Gastroesophageal sphincter (tissue), 4 donors: Measurements from ENCODE around the gene MARCHF2. TPM values are rescaled to one million over a fixed set of nuclear protein-coding genes. Genes with fewer than 3 reads are reported as not detected.
A peak's percentile ranks its signal among the peaks of the same experiment; 100 is the strongest.

Source experiments
- ATAC-seq: fragments of 150-250 bp; one replicate; pipeline ENCODE4 v1.9.1; 2016; ENCODE audit warnings: mild to moderate bottlenecking, moderate library complexity
- H3K27ac ChIP-seq, 4 donors: fragments of 200-600 bp; sonication (generic) in 3 of 4; 1 replicate in 3 of 4; 2 replicates in 1 of 4; pipeline ENCODE4 v1.5.1; 2016 to 2019
- H3K27me3 ChIP-seq: fragments of 200-600 bp; sonication (generic); one replicate; pipeline ENCODE4 v1.5.1; 2019
- H3K36me3 ChIP-seq, 2 donors: fragments of 200-600 bp; sonication (generic); one replicate each; pipeline ENCODE4 v1.5.1; 2019; ENCODE audit warnings: control low read depth in 1 of 2
- H3K4me1 ChIP-seq, 3 donors: fragments of 200-600 bp; sonication (generic); 1 replicate in 2 of 3; 2 replicates in 1 of 3; pipeline ENCODE4 v1.5.1; 2016 to 2019; ENCODE audit warnings: control low read depth in 2 of 3
- H3K4me3 ChIP-seq, 2 donors: fragments of 200-600 bp; sonication (generic); one replicate each; pipeline ENCODE4 v1.5.1; 2019; ENCODE audit warnings: mild to moderate bottlenecking in 1 of 2, moderate library complexity in 1 of 2
- H3K9me3 ChIP-seq, 3 donors: fragments of 200-600 bp; sonication (generic); one replicate each; pipeline ENCODE4 v1.5.1; 2017 to 2019; ENCODE audit warnings: control low read depth in 2 of 3
- CTCF ChIP-seq, 4 experiments: fragments of 200-600 bp in 2 of 4; fragments of 450-650 bp in 2 of 4; sonication (generic) in 1 of 4; IDR thresholded peaks; one replicate each; pipeline ENCODE4 v1.5.1; 2017 to 2019; ENCODE audit warnings: antibody characterized with exemption in 4 of 4, mild to moderate bottlenecking in 2 of 4, moderate library complexity in 2 of 4
- EP300 ChIP-seq: sonication (generic); formaldehyde crosslinking; IDR thresholded peaks from one replicate; pipeline ENCODE4 v1.6.1; 2017; ENCODE audit warnings: antibody characterized with exemption, mild to moderate bottlenecking
- POLR2A ChIP-seq, 2 donors: fragments of 450-650 bp; IDR thresholded peaks; one replicate each; pipeline ENCODE4 v1.6.1; 2017; ENCODE audit warnings: antibody characterized with exemption in 2 of 2, mild to moderate bottlenecking in 2 of 2, moderate library complexity in 1 of 2
- POLR2AphosphoS5 ChIP-seq: sonication (generic); formaldehyde crosslinking; IDR thresholded peaks from one replicate; pipeline ENCODE4 v1.6.1; 2017; ENCODE audit warnings: antibody characterized with exemption
- WGBS, 2 donors: methylation state at CpG; one replicate each; pipeline ENCODE4 v1.1.5; 2018; ENCODE audit warnings: low coverage in 1 of 2; 5-methylcytosine and 5-hydroxymethylcytosine counted together
- total RNA-seq, 4 donors: library from RNA; depleted of rRNA; stranded (reverse); fragments of >200 nt; gene quantifications; one replicate each; pipeline ENCODE4 v1.1.0, GENCODE V29; 2016

MARCHF2 gene
- total RNA-seq, 4 donors from 2014 or later, result 125 to 330 (median 237) TPM

GRCh38 chr19:8473648-8474476 is 60.8 kb downstream of the MARCHF2 start:
- H3K4me3 ChIP-seq, result no peak overlapping the region
- WGBS, 2 donors, result 78 to 82% methylated on average over 5 to 6 of the region's 6 CpGs
- H3K27ac ChIP-seq, result no peak overlapping the region
- no peak for TF ChIP-seq EP300
- H3K9me3 ChIP-seq, result no peaks in the 10 kb centered on the region
- ATAC-seq, result no peak
- peaks cover 10 to 96% of the 10 kb centered on the region in 2 donors for H3K36me3 ChIP-seq
- H3K4me1 ChIP-seq, result peaks cover 0 to 33% (median 7%) of the 10 kb centered on the region in 3 donors
- no peaks in the 10 kb centered on the region for H3K27me3 ChIP-seq

GRCh38 chr19:8475005-8475404 is 61.9 kb downstream of the MARCHF2 start:
- H3K9me3 ChIP-seq, result no peaks in the 10 kb centered on the region
- no peak overlapping the region for H3K4me3 ChIP-seq
- no peak for ATAC-seq
- WGBS, 2 donors, result 80 to 83% methylated on average over 1 of the region's 1 CpG
- TF ChIP-seq EP300 (no peak), POLR2AphosphoS5 (no peak), CTCF (IDR thresholded peaks at IDR 0.05) (no peak), POLR2A (IDR thresholded peaks at IDR 0.05) (no peak)
- H3K27me3 ChIP-seq, result no peaks in the 10 kb centered on the region
- H3K4me1 ChIP-seq, result peaks cover 0 to 37% (median 7%) of the 10 kb centered on the region in 3 donors
- H3K36me3 ChIP-seq, result peaks cover 4 to 92% of the 10 kb centered on the region in 2 donors
- H3K27ac ChIP-seq, result no peak overlapping the region

GRCh38 chr19:8476524-8476923 is 63.4 kb downstream of the MARCHF2 start:
- H3K9me3 ChIP-seq, result no peaks in the 10 kb centered on the region
- peaks cover 0 to 49% (median 11%) of the 10 kb centered on the region in 3 donors for H3K4me1 ChIP-seq
- H3K36me3 ChIP-seq, result peaks cover 4 to 88% of the 10 kb centered on the region in 2 donors
- H3K27me3 ChIP-seq, result no peaks in the 10 kb centered on the region
- TF ChIP-seq EP300, result no peak
- no peak for TF ChIP-seq POLR2A (IDR thresholded peaks at IDR 0.05)
- no peak for TF ChIP-seq CTCF (IDR thresholded peaks at IDR 0.05)
- TF ChIP-seq POLR2AphosphoS5, result no peak
- no peak overlapping the region for H3K27ac ChIP-seq
- no peak overlapping the region for H3K4me3 ChIP-seq
- no peak for ATAC-seq
- whole genome bisulfite sequencing, 2 donors, result 61 to 80% methylated on average over 1 to 3 of the region's 8 CpGs

- H3K27ac ChIP-seq, result peak overlapping the region in 1 of 4 donors; percentile 34
- H3K4me1 ChIP-seq, result peaks cover 0 to 58% (median 11%) of the 10 kb centered on the region in 3 donors
- no peak overlapping the region for H3K4me3 ChIP-seq
- H3K27me3 ChIP-seq, result no peaks in the 10 kb centered on the region
- no peak for ATAC-seq
- no peak for TF ChIP-seq EP300
- no peak for TF ChIP-seq POLR2AphosphoS5
- no peak for TF ChIP-seq CTCF (IDR thresholded peaks at IDR 0.05)
- no peak for TF ChIP-seq POLR2A (IDR thresholded peaks at IDR 0.05)
- 65 to 68% methylated on average over 4 of the region's 4 CpGs for WGBS, 2 donors
- peaks cover 4 to 86% of the 10 kb centered on the region in 2 donors for H3K36me3 ChIP-seq
- no peaks in the 10 kb centered on the region for H3K9me3 ChIP-seq
Measured at GRCh38 chr19:8477889-8478288, 64.8 kb downstream of the MARCHF2 start.

- no peaks in the 10 kb centered on the region for H3K27me3 ChIP-seq
- no peaks in the 10 kb centered on the region for H3K9me3 ChIP-seq
- no peak overlapping the region for H3K4me3 ChIP-seq
- peaks cover 4 to 86% of the 10 kb centered on the region in 2 donors for H3K36me3 ChIP-seq
- peak overlapping the region in 3 of 4 donors; percentile 3 to 34 (median 9) for H3K27ac ChIP-seq
- WGBS, 2 donors, result 21 to 63% methylated on average over 2 to 3 of the region's 3 CpGs
- peaks cover 0 to 59% (median 11%) of the 10 kb centered on the region in 3 donors for H3K4me1 ChIP-seq
- ATAC-seq, result no peak
- TF ChIP-seq POLR2AphosphoS5, result no peak
- no peak for TF ChIP-seq EP300
- no peak for TF ChIP-seq POLR2A (IDR thresholded peaks at IDR 0.05)
- TF ChIP-seq CTCF (IDR thresholded peaks at IDR 0.05), result no peak
Measured at GRCh38 chr19:8478598-8478997, 65.5 kb downstream of the MARCHF2 start.
